HEK293 (cell line): Measurements from ENCODE around the gene TRPC4.

Experiments used
- CTCF ChIA-PET: fragments of 350-600 bp; formaldehyde crosslinking; extraction: SDS; loops from one replicate; lab custom pipeline; 2021; ENCODE audit warnings: antibody characterized with exemption; lab: Yijun Ruan, JAX
- POLR2A ChIA-PET: fragments of 300-600 bp; formaldehyde crosslinking; extraction: SDS; loops from one replicate; lab custom pipeline; 2020; ENCODE audit warnings: antibody characterized with exemption, inconsistent platforms; lab: Yijun Ruan, JAX
- H3K27ac ChIP-seq: fragments of 200-500 bp; sonication (Bioruptor generic); 2 replicates; pipeline ENCODE4 v1.5.1; 2014; ENCODE audit warnings: low read depth, low read length, control low read depth, inconsistent platforms; ENCODE audit errors: extremely low read depth
- H3K36me3 ChIP-seq, 2 experiments: fragments of 200-500 bp in 1 of 2; sonication (Bioruptor generic) in 1 of 2; 1 replicate in 1 of 2; 2 replicates in 1 of 2; pipeline ENCODE4 v1.5.1; 2014 to 2017; ENCODE audit warnings: inconsistent platforms in 2 of 2, low read length in 2 of 2; ENCODE audit not compliant: control insufficient read depth in 2 of 2, insufficient read depth in 1 of 2
- H3K4me1 ChIP-seq: fragments of 200-500 bp; sonication (Bioruptor generic); 2 replicates; pipeline ENCODE4 v1.5.1; 2014; ENCODE audit warnings: mild to moderate bottlenecking, low read length, inconsistent platforms; ENCODE audit not compliant: control insufficient read depth, insufficient read depth
- H3K4me3 ChIP-seq: 2 replicates; pipeline ENCODE4 v1.5.1; 2011; ENCODE audit warnings: low read depth, mild to moderate bottlenecking, control low read depth, low read length, moderate library complexity
- H3K9me3 ChIP-seq: fragments of 200-500 bp; sonication (Bioruptor generic); 2 replicates; pipeline ENCODE4 v1.5.1; 2014; ENCODE audit warnings: low read depth, low read length, inconsistent platforms; ENCODE audit not compliant: control insufficient read depth, insufficient read depth
- GFI1B ChIP-seq: fragments of 450-650 bp; formaldehyde crosslinking; IDR thresholded peaks from 2 replicates; pipeline ENCODE4 v1.5.1; 2016; ENCODE audit warnings: missing biosample characterization, missing genetic modification characterization
- TSHZ1 ChIP-seq: fragments of 450-650 bp; formaldehyde crosslinking; IDR thresholded peaks from 2 replicates; pipeline ENCODE4 v1.5.1; 2016; ENCODE audit warnings: missing biosample characterization, missing genetic modification characterization, borderline replicate concordance
- ZBTB1 ChIP-seq: fragments of 450-650 bp; formaldehyde crosslinking; IDR thresholded peaks from 2 replicates; pipeline ENCODE4 v1.5.1; 2016; ENCODE audit warnings: missing biosample characterization, missing genetic modification characterization
- ZBTB20 ChIP-seq: fragments of 450-650 bp; formaldehyde crosslinking; IDR thresholded peaks from 2 replicates; pipeline ENCODE4 v1.5.1; 2016; ENCODE audit warnings: missing biosample characterization, missing genetic modification characterization
- ZBTB49 ChIP-seq: fragments of 450-650 bp; formaldehyde crosslinking; IDR thresholded peaks from 2 replicates; pipeline ENCODE4 v1.5.1; 2016; ENCODE audit warnings: missing biosample characterization, missing genetic modification characterization, low read depth
- ZEB2 ChIP-seq: fragments of 450-650 bp; formaldehyde crosslinking; IDR thresholded peaks from 2 replicates; pipeline ENCODE4 v1.5.1; 2016; ENCODE audit warnings: missing biosample characterization, missing genetic modification characterization
- ZFP69B ChIP-seq: fragments of 450-650 bp; formaldehyde crosslinking; IDR thresholded peaks from 2 replicates; pipeline ENCODE4 v1.5.1; 2016; ENCODE audit warnings: missing biosample characterization, missing genetic modification characterization
- ZNF112 ChIP-seq: fragments of 450-650 bp; formaldehyde crosslinking; IDR thresholded peaks from 2 replicates; pipeline ENCODE4 v1.5.0; 2017; ENCODE audit warnings: missing biosample characterization, missing genetic modification characterization
- ZNF140 ChIP-seq: fragments of 450-650 bp; formaldehyde crosslinking; IDR thresholded peaks from 2 replicates; pipeline ENCODE4 v1.5.1; 2016; ENCODE audit warnings: missing biosample characterization, missing genetic modification characterization
- ZNF155 ChIP-seq: fragments of 450-650 bp; formaldehyde crosslinking; IDR thresholded peaks from 2 replicates; pipeline ENCODE4 v1.5.1; 2016; ENCODE audit warnings: missing biosample characterization, missing genetic modification characterization
- ZNF26 ChIP-seq: fragments of 450-650 bp; formaldehyde crosslinking; IDR thresholded peaks from 2 replicates; pipeline ENCODE4 v1.5.1; 2016; ENCODE audit warnings: missing biosample characterization, missing genetic modification characterization
- ZNF350 ChIP-seq: fragments of 450-650 bp; formaldehyde crosslinking; IDR thresholded peaks from 2 replicates; pipeline ENCODE4 v1.5.0; 2017; ENCODE audit warnings: missing biosample characterization, mild to moderate bottlenecking, missing genetic modification characterization
- ZNF391 ChIP-seq: fragments of 450-650 bp; formaldehyde crosslinking; IDR thresholded peaks from 2 replicates; pipeline ENCODE4 v1.5.1; 2016; ENCODE audit warnings: low read depth, missing biosample characterization, missing genetic modification characterization, borderline replicate concordance
- ZNF404 ChIP-seq: fragments of 450-650 bp; formaldehyde crosslinking; IDR thresholded peaks from 2 replicates; pipeline ENCODE4 v1.5.1; 2017; ENCODE audit warnings: missing biosample characterization, missing genetic modification characterization
- ZNF521 ChIP-seq: fragments of 450-650 bp; formaldehyde crosslinking; IDR thresholded peaks from 2 replicates; pipeline ENCODE4 v1.5.1; 2017; ENCODE audit warnings: missing biosample characterization, mild to moderate bottlenecking, missing genetic modification characterization
- ZNF544 ChIP-seq: fragments of 450-650 bp; formaldehyde crosslinking; IDR thresholded peaks from 2 replicates; pipeline ENCODE4 v1.5.0; 2017; ENCODE audit warnings: missing biosample characterization, missing genetic modification characterization
- ZNF629 ChIP-seq: fragments of 450-650 bp; formaldehyde crosslinking; IDR thresholded peaks from 2 replicates; pipeline ENCODE4 v1.5.1; 2017; ENCODE audit warnings: missing biosample characterization, missing genetic modification characterization
- ZNF658 ChIP-seq: fragments of 450-650 bp; formaldehyde crosslinking; IDR thresholded peaks from 2 replicates; pipeline ENCODE4; 2016; ENCODE audit warnings: missing biosample characterization, missing genetic modification characterization
- ZNF768 ChIP-seq: fragments of 450-650 bp; formaldehyde crosslinking; IDR thresholded peaks from 2 replicates; pipeline ENCODE4 v1.5.1; 2018; ENCODE audit warnings: missing biosample characterization, mild to moderate bottlenecking, missing genetic modification characterization
- ZSCAN16 ChIP-seq: fragments of 450-650 bp; formaldehyde crosslinking; IDR thresholded peaks from 2 replicates; pipeline ENCODE4 v1.5.1; 2016; ENCODE audit warnings: missing biosample characterization, missing genetic modification characterization
- TF ChIP-seq, protein P1 (sequence below): fragments of 450-650 bp; formaldehyde crosslinking; IDR thresholded peaks from 2 replicates; pipeline ENCODE4 v1.5.1; 2017; ENCODE audit warnings: missing biosample characterization, missing genetic modification characterization

Gene TRPC4

DNA sequence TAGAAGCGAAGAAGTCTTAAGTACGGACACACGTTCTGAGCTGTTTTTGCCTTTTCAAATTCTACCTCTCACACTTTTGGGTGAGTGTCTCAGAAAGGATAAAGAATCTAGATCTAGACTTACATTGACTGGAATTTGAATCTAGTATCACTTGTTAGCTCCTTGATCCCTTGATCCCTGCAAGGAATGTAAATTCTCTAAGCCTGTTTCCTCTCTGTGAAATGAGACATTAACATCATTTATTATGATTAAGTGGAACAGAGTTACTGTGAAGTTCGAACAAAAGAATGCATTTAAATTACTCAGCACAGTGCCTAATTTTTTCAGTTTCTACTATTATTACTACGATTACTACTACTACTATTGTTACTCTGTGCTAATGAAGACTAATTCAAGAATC lies 184.4 kb downstream of the TRPC4 start:
- Histone ChIP-seq H3K36me3 (no peaks in the 10 kb centered on the region), H3K9me3 (no peaks in the 10 kb centered on the region), H3K4me1 (peaks cover 6% of the 10 kb centered on the region; the same call in 1 of the 2 replicates), H3K4me3 (no peak overlapping the region), H3K27ac (no peak overlapping the region)
- ChIA-PET POLR2A (no interaction called here), CTCF (interaction anchor here (0.7 kb wide), 1 partner anchor 725 kb away, joined by 3 read pairs; no protein-coding TSS in a partner anchor)
- TF ChIP-seq ZNF26 (tag by site-specific recombination) (no peak), ZNF658 (tag by site-specific recombination) (no peak), ZNF155 (tag by site-specific recombination) (no peak), ZBTB20 (tag by site-specific recombination) (no peak), ZSCAN16 (tag by site-specific recombination) (no peak), ZEB2 (tag by site-specific recombination) (no peak), ZNF140 (tag by site-specific recombination) (no peak), ZBTB1 (tag by site-specific recombination) (no peak), ZNF391 (tag by site-specific recombination) (no peak), ZNF404 (tag by site-specific recombination) (no peak), ZNF768 (tag by site-specific recombination) (no peak), ZNF544 (tag by site-specific recombination) (no peak), GFI1B (tag by site-specific recombination) (no peak), ZNF629 (tag by site-specific recombination) (no peak), ZNF112 (no peak)
- TF ChIP-seq, protein P1, sequence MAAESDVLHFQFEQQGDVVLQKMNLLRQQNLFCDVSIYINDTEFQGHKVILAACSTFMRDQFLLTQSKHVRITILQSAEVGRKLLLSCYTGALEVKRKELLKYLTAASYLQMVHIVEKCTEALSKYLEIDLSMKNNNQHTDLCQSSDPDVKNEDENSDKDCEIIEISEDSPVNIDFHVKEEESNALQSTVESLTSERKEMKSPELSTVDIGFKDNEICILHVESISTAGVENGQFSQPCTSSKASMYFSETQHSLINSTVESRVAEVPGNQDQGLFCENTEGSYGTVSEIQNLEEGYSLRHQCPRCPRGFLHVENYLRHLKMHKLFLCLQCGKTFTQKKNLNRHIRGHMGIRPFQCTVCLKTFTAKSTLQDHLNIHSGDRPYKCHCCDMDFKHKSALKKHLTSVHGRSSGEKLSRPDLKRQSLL = no peak

GRCh38 chr13:37682496-37682895 lies 187.1 kb downstream of the TRPC4 start:
- Histone ChIP-seq H3K27ac (no peak overlapping the region), H3K4me3 (no peak overlapping the region), H3K36me3 (no peaks in the 10 kb centered on the region), H3K9me3 (no peaks in the 10 kb centered on the region), H3K4me1 (peaks cover 6% of the 10 kb centered on the region; the same call in 1 of the 2 replicates)
- ChIA-PET POLR2A (interaction anchor here (0.7 kb wide), 1 partner anchor 75 kb away, joined by 4 read pairs; no protein-coding TSS in a partner anchor), CTCF (interaction anchor here (0.6 kb wide), 1 partner anchor 1700 kb away, joined by 3 read pairs; no protein-coding TSS in a partner anchor)
- TF ChIP-seq ZFP69B (tag by site-specific recombination) (no peak), ZNF521 (no peak), ZBTB49 (no peak), ZNF350 (tag by site-specific recombination) (no peak), TSHZ1 (tag by site-specific recombination) (no peak), ZNF391 (tag by site-specific recombination) (no peak)
